Ascending aorta (tissue), 2 donors: ENCODE measurements around the gene SLC24A3. TPM values are rescaled to one million over a fixed set of nuclear protein-coding genes. Genes with fewer than 3 reads are reported as not detected.

Source experiments
- DNase-seq, 2 donors: peaks; one replicate each; pipeline ENCODE4 v3.0.0-alpha.2; 2019; ENCODE audit warnings: low spot score in 2 of 2
- H3K27ac ChIP-seq, 2 donors: fragments of 200-600 bp; sonication (generic); one replicate each; pipeline ENCODE4 v1.5.1; 2016 to 2017; ENCODE audit warnings: mild to moderate bottlenecking in 1 of 2
- H3K27me3 ChIP-seq: fragments of 200-600 bp; sonication (generic); one replicate; pipeline ENCODE4 v1.5.1; 2017
- H3K36me3 ChIP-seq, 2 donors: fragments of 200-600 bp; sonication (generic); one replicate each; pipeline ENCODE4 v1.5.1; 2016
- H3K4me1 ChIP-seq, 2 donors: fragments of 200-600 bp; sonication (generic); one replicate each; pipeline ENCODE4 v1.5.1; 2016 to 2017; ENCODE audit warnings: mild to moderate bottlenecking in 1 of 2
- H3K4me3 ChIP-seq, 2 donors: fragments of 200-600 bp; sonication (generic); one replicate each; pipeline ENCODE4 v1.5.1; 2016 to 2017; ENCODE audit warnings: mild to moderate bottlenecking in 1 of 2
- H3K9me3 ChIP-seq, 2 donors: fragments of 200-600 bp; sonication (generic); one replicate each; pipeline ENCODE4 v1.5.1; 2016
- intact Hi-C: fragments of 100-400 bp; cut with DNase I; formaldehyde crosslinking; loops from one replicate; pipeline ENCODE4 v1.15.1; 2023
- total RNA-seq: library from RNA; depleted of rRNA; stranded (reverse); fragments of >200 nt; gene quantifications from one replicate; pipeline ENCODE4 v1.1.0, GENCODE V29; 2016
- TF ChIP-seq, protein P1 (sequence below), 3 experiments: fragments of 200-600 bp in 2 of 3; fragments of 450-650 bp in 1 of 3; sonication (generic) in 2 of 3; IDR thresholded peaks; one replicate each; pipeline ENCODE4 v1.5.1; 2016 to 2019; ENCODE audit warnings: antibody characterized with exemption in 3 of 3, mild to moderate bottlenecking in 1 of 3, moderate library complexity in 1 of 3

SLC24A3 gene
- total RNA-seq, 1 donor from 2014 or later: 12.9 TPM

DNA sequence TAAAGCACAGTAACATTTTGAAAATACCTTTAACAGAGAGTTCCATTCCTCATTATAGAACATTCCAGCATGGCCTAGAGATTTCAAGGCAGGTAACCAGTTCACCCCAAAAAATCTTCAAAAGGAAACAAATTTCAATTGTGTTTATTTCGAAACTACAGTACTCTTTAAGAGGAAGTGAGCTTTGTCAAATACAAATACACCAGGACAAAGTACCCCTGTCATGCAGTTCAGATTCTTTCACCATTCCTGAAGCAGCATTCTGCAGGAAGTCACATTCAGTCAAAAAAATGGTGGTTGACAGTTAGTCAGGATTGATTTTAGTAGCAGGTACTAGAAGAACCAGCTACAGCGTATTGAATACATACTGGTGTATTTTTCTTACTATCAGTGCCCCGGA lies 456.0 kb downstream of the SLC24A3 start:
- TF ChIP-seq, protein P1, sequence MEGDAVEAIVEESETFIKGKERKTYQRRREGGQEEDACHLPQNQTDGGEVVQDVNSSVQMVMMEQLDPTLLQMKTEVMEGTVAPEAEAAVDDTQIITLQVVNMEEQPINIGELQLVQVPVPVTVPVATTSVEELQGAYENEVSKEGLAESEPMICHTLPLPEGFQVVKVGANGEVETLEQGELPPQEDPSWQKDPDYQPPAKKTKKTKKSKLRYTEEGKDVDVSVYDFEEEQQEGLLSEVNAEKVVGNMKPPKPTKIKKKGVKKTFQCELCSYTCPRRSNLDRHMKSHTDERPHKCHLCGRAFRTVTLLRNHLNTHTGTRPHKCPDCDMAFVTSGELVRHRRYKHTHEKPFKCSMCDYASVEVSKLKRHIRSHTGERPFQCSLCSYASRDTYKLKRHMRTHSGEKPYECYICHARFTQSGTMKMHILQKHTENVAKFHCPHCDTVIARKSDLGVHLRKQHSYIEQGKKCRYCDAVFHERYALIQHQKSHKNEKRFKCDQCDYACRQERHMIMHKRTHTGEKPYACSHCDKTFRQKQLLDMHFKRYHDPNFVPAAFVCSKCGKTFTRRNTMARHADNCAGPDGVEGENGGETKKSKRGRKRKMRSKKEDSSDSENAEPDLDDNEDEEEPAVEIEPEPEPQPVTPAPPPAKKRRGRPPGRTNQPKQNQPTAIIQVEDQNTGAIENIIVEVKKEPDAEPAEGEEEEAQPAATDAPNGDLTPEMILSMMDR (IDR thresholded peaks at IDR 0.05): no peak
- intact Hi-C loops: no loop called here
- Histone ChIP-seq H3K4me3 (no peak overlapping the region), H3K27me3 (no peaks in the 10 kb centered on the region), H3K4me1 (no peaks in the 10 kb centered on the region), H3K9me3 (no peaks in the 10 kb centered on the region), H3K27ac (no peak overlapping the region), H3K36me3 (no peaks in the 10 kb centered on the region)
- DNase-seq: no peak

DNA sequence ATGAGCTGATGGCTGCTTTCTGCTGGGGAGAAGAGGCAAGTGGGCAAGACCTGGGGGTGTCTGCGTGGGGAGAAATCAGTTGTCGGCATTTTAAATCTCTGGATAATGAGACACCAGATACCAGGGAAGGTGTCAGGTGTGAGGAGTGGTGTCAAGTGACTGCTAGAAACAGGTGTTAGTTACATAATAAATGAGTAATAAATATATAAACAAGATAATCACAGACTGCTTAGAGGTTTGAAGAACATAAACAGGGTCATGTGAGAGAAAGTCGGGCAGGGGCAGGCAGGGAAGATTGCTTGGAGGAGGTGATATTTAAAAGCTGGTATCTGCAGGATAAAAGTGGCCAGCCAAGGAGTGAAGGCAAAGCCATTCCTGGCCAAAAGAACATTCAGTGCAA lies 458.4 kb downstream of the SLC24A3 start:
- Histone ChIP-seq H3K9me3 (no peaks in the 10 kb centered on the region), H3K4me1 (no peaks in the 10 kb centered on the region), H3K36me3 (no peaks in the 10 kb centered on the region), H3K4me3 (no peak overlapping the region), H3K27me3 (no peaks in the 10 kb centered on the region), H3K27ac (no peak overlapping the region)
- intact Hi-C loops: no loop called here
- TF ChIP-seq, protein P1 (IDR thresholded peaks at IDR 0.05): no peak
- DNase-seq: no peak

DNA sequence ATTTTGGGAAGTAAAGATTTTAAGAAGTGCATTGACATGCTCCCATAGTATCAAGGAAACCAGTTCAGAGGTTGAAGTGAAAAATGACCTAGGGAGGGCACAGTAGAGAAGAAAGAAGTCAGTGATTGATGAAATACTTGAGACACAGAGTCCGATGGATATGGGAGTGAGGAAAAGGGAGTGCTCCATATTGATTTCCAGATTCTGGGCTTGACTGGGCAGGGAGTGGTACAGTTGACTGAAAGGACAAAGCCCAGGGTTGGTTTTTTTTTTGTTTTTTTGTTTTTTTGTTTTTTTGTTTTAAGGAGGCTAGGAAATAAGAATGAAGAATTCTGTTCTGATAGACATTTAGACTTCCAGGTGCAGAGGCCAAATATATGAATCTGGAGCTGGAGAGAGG lies 458.9 kb downstream of the SLC24A3 start:
- no peaks in the 10 kb centered on the region for H3K9me3 ChIP-seq
- no peaks in the 10 kb centered on the region for H3K4me1 ChIP-seq

DNA sequence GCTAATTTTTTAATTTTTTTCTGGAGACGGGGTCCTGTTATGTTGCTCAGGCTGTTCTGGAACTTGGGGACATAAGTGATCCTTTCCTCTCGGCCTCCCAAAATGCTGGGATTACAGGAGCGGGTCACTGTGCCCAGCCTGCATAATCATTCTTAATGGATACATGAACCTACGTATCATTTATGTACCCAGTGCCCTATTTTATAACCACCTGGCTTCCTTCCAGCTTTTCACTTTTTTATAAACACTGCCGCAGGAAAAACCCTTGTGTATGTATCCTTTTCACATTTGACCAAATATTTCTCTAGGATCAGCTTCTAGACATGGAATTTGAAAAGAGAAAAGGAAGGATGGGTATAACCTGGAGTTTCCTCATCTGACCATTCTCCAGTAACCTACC lies 460.1 kb downstream of the SLC24A3 start:
- no peak overlapping the region for H3K27ac ChIP-seq
- no peaks in the 10 kb centered on the region for H3K36me3 ChIP-seq
- intact Hi-C loops: no loop called here
- no peak for DNase-seq
- H3K9me3 ChIP-seq: no peaks in the 10 kb centered on the region
- no peaks in the 10 kb centered on the region for H3K27me3 ChIP-seq
- no peak overlapping the region for H3K4me3 ChIP-seq
- H3K4me1 ChIP-seq: no peaks in the 10 kb centered on the region
- TF ChIP-seq, protein P1 (IDR thresholded peaks at IDR 0.05): no peak

More for the DNA sequence above, 458.9 kb downstream of the SLC24A3 start:
- H3K36me3 ChIP-seq: no peaks in the 10 kb centered on the region
- TF ChIP-seq, protein P1 (IDR thresholded peaks at IDR 0.05): no peak
- intact Hi-C loops: no loop called here
- DNase-seq: no peak
- no peak overlapping the region for H3K4me3 ChIP-seq
- no peak overlapping the region for H3K27ac ChIP-seq
- H3K27me3 ChIP-seq: no peaks in the 10 kb centered on the region

DNA sequence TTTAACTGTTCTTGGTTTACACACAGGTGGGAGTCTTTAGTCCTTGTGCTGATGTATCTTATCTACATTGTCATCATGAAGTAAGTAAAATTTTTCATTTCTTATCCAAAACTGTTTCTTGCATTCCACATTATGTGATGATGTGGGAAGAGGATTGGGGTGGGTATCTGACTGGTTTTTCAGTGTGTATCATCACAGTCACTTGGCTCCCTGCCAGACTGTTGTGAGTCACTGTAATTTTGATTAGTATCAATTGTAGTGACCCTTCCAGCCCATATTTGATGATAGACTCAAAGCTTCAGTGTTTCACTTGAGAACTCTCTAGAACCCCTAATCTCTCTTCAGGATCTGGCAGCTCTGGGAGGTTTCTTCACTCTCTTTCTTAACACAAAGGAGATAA lies 461.1 kb downstream of the SLC24A3 start:
- intact Hi-C loops: no loop called here
- no peaks in the 10 kb centered on the region for H3K36me3 ChIP-seq
- H3K9me3 ChIP-seq: no peaks in the 10 kb centered on the region
- H3K27me3 ChIP-seq: no peaks in the 10 kb centered on the region
- TF ChIP-seq, protein P1 (IDR thresholded peaks at IDR 0.05): no peak
- no peak overlapping the region for H3K4me3 ChIP-seq
- H3K4me1 ChIP-seq: no peaks in the 10 kb centered on the region
- no peak overlapping the region for H3K27ac ChIP-seq
- DNase-seq: no peak

DNA sequence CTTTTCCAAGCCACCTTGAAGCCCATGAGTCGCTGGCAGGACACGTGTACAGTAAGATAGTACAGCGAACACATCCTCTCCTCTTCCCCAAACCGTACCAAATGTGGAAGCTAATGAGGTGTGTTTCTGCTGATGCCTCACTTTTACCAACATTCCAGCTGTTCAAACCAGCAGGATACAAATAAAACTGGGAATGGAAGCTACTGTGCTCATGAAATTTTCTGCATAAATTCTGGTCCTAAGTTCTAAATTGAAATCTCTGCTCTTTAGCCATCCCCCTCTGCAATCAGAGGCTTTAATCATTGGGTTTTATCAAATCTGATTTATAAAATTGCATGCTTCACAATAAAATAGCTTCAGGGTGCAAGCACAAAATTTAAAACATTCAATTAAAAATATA lies 463.8 kb downstream of the SLC24A3 start:
- TF ChIP-seq, protein P1 (IDR thresholded peaks at IDR 0.05): no peak
- no peaks in the 10 kb centered on the region for H3K4me1 ChIP-seq
- peak in 1 of 2 donors; percentile 3 for DNase-seq
- no peak overlapping the region for H3K27ac ChIP-seq
- H3K9me3 ChIP-seq: no peaks in the 10 kb centered on the region
- H3K4me3 ChIP-seq: no peak overlapping the region
- H3K27me3 ChIP-seq: no peaks in the 10 kb centered on the region
- intact Hi-C loops: no loop called here
- no peaks in the 10 kb centered on the region for H3K36me3 ChIP-seq
